Large intestine (tissue), 3 donors: ENCODE measurements around the gene SCGB1D4. TPM values are rescaled to one million over a fixed set of nuclear protein-coding genes. Genes with fewer than 3 reads are reported as not detected.

Source experiments
- DNase-seq, 2 donors: peaks; one replicate each; pipeline versions ENCODE4 v3.0.0 to v3.0.0-alpha.2; 2013
- H3K27ac ChIP-seq: one replicate; pipeline ENCODE4 v1.5.1; 2013; ENCODE audit warnings: low read length
- H3K27me3 ChIP-seq: 2 replicates; pipeline ENCODE4 v1.6.1; 2013; ENCODE audit warnings: low read length; ENCODE audit not compliant: control insufficient read depth, insufficient read depth
- H3K36me3 ChIP-seq: 2 replicates; pipeline ENCODE4 v1.6.1; 2013; ENCODE audit warnings: low read length; ENCODE audit not compliant: control insufficient read depth, insufficient read depth
- H3K4me1 ChIP-seq: one replicate; pipeline ENCODE4 v1.6.1; 2013; ENCODE audit warnings: low read length; ENCODE audit not compliant: control insufficient read depth, insufficient read depth
- H3K4me3 ChIP-seq: one replicate; pipeline ENCODE4 v1.5.1; 2013; ENCODE audit warnings: low read length
- H3K9me3 ChIP-seq: one replicate; pipeline ENCODE4 v1.6.1; 2013; ENCODE audit warnings: mild to moderate bottlenecking, low read depth, low read length, moderate library complexity; ENCODE audit not compliant: control insufficient read depth
- WGBS: methylation state at CpG from one replicate; pipeline ENCODE4 v1.1.5; 2013; ENCODE audit warnings: low lambda C conversion rate; ENCODE audit not compliant: insufficient coverage; 5-methylcytosine and 5-hydroxymethylcytosine counted together
- polyA plus RNA-seq: library from polyadenylated mRNA; unstranded; fragments of 120-200 nt; gene quantifications from one replicate; pipeline ENCODE4 v1.2.1, GENCODE V29; 2013

Gene SCGB1D4
- polyA plus RNA-seq, 1 donor = not detected

GRCh38 chr11:62253999-62254542 lies 44.8 kb downstream of the SCGB1D4 start:
- no peak for DNase-seq
- no peaks in the 10 kb centered on the region for H3K4me1 ChIP-seq
- WGBS = no CpG with 5 or more reads among the region's 3 CpGs
- H3K36me3 ChIP-seq = no peaks in the 10 kb centered on the region
- H3K27me3 ChIP-seq = no peaks in the 10 kb centered on the region
- H3K27ac ChIP-seq = no peak overlapping the region
- H3K9me3 ChIP-seq = peaks cover 3% of the 10 kb centered on the region
- no peak overlapping the region for H3K4me3 ChIP-seq

DNA sequence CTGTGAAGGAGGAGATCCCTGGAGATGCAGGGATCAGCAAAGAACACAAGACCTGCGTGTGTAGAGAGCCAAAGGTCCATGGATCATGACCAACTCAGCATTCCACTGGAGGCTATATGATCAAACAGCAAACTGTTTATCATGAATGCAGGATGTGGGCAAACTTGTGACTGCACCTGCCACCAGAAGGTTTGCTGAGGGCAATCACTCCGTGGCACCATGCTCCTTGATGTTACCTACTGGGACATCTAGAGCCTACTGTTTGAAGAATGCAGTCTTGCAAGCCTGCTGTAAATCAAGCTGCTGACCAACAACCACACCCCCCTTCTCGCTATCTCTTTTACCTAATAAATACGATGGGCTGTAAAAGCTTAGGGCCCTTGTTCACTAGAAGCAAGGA lies 47.2 kb downstream of the SCGB1D4 start:
- Histone ChIP-seq H3K4me3 (no peak overlapping the region), H3K9me3 (peaks cover 3% of the 10 kb centered on the region), H3K27me3 (no peaks in the 10 kb centered on the region), H3K4me1 (no peaks in the 10 kb centered on the region), H3K36me3 (no peaks in the 10 kb centered on the region), H3K27ac (no peak overlapping the region)
- WGBS = no CpG with 5 or more reads among the region's 4 CpGs
- DNase-seq = no peak

Other genes with a start within 250 kb of the SCGB1D4 start
- 22.5 TPM for gene INCENP, start 175.1 kb downstream of the SCGB1D4 start, polyA plus RNA-seq
- gene SCGB1D1, start 108.9 kb downstream of the SCGB1D4 start, polyA plus RNA-seq = not detected
- gene SCGB2A1, start 90.4 kb downstream of the SCGB1D4 start, polyA plus RNA-seq = not detected
- 0.13 TPM for gene SCGB1D2, start 56.8 kb downstream of the SCGB1D4 start, polyA plus RNA-seq
- gene SCGB2A2, start 28.9 kb downstream of the SCGB1D4 start, polyA plus RNA-seq = not detected
- gene ASRGL1, start 38.4 kb upstream of the SCGB1D4 start, polyA plus RNA-seq = 5.4 TPM
- gene SCGB1A1, start 120.0 kb upstream of the SCGB1D4 start, polyA plus RNA-seq = not detected
- gene AHNAK, start 247.7 kb upstream of the SCGB1D4 start, polyA plus RNA-seq = 134 TPM